ENCODE results near the gene ADGRG1.
A peak's percentile ranks its signal among the peaks of the same experiment; 100 is the strongest.

Gene ADGRG1

DNA sequence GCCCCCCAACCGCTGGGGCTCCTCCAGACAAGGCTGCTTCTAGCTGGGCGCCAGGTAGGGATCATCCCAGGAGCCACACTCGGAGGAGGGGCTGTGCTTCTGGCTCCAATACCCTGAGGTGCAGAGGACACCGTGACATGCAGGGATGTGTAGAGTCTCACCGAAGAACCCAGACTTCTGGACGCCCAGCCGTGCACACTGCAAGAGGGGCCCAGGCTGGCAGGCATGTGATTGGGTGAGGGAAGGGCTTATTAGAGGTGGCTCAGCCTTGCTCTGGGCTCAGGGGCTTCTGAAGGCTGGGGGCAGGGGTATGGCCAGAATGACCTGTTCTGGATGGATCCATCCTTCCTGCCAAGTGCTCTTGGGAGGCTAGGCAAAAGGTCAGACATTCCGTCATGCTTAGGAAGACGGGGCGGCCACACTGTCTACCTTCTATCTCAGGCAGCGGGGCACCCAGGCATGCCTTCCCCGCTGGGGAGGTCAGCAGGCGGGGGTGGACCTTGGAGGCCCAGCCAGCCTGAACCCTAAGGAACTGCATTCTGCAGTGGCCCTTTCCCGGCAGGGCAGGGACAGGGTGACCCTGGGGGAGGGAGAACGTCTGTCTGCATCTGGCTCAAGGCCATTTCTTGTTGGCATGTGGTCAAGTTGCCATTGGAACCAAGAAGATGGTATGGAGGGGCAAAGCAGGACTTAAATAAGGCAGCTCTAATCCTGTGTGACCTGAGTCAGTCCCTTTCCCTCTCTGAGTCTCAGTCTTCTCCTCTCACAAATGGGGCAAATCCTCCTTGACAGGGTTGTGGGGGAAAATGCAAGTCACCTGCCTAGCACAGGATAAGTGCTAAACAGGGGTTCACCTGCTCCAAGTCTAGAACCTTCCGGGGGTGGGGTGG is 5.8 kb upstream of the ADGRG1 start:
- no peak overlapping the region for H3K4me3 Mint-ChIP-seq
- H3K9me3 Mint-ChIP-seq (ENCODE audit: low read depth) = no peaks in the 10 kb centered on the region
- H3K4me1 Mint-ChIP-seq (ENCODE audit: low read depth) = peaks cover 3% of the 10 kb centered on the region
- no peaks in the 10 kb centered on the region for H3K36me3 Mint-ChIP-seq
- H3K27ac Mint-ChIP-seq = no peak overlapping the region
- H3K27me3 Mint-ChIP-seq = no peaks in the 10 kb centered on the region

DNA sequence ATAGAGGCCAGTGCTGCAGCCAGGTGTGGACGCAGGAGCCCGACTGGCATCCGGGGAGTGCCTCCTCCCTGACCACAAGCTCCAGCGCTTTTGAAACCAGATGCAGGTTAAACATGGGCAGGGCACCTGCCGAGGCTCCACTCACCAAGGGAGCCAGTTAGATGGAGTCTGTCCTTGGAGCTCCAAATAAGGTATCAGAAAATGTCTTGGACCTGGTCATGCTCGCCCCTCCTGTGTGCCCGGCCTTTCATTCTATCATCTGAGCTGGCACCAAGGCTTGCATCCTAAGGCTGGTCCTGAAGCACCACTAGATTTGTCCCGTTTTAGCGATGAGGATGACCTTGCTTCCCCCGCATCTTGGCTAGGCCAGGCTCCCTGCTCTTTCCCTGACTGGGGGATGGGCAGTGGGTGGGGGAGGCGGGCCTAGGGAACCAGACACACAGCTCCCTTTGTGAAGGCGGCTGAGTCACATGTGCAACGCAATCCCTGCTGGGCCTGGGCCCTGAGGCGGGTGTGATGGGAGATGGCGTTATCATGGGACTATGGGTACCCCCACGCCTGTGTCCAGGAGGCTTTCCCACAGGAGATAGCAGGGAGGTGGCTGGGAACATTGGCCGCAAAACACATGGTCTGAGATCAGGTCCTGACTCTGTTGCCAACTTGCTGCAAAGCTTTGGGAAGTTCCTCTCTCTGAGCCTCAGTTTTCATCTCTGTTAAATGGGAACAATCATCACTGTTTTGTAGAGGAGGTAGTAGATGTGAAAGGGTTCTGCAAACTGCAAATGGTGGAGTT is 5.0 kb upstream of the ADGRG1 start:
- Mint-ChIP-seq H3K36me3 (no peaks in the 10 kb centered on the region), H3K27me3 (no peaks in the 10 kb centered on the region), H3K4me3 (no peak overlapping the region), H3K9me3 (ENCODE audit: low read depth) (no peaks in the 10 kb centered on the region), H3K27ac (no peak overlapping the region), H3K4me1 (ENCODE audit: low read depth) (peaks cover 6% of the 10 kb centered on the region)

DNA sequence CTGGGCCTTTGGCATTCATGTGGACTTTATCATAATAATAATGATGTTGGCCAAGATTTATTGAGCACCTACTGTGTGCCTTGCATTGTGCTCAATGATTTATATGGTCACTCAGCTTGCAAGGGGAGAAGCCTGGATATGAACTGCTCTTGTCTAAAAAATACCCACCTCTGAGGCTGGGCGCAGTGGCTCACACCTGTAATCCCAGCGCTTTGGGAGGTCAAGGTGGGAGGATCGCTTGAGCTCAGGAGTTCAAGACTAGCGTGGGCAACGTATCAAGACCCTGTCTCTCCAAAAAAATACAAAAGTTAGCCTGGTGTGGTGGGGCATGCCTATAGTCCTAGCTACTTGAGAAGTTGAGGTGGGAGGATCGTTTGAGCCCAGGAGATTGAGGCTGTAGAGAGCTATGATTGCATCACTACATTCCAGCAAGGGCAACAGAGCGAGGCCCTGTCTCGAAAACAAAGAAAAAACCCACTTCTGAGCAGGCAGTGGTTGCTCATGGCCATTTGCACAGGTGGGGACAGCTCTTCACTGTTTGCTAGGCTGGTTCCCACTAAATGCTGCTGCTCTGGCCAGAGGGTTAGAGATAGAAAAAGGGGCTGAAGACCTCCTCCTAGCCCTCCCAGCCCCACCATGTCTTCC is 4.3 kb upstream of the ADGRG1 start:
- no peak overlapping the region for H3K27ac Mint-ChIP-seq

DNA sequence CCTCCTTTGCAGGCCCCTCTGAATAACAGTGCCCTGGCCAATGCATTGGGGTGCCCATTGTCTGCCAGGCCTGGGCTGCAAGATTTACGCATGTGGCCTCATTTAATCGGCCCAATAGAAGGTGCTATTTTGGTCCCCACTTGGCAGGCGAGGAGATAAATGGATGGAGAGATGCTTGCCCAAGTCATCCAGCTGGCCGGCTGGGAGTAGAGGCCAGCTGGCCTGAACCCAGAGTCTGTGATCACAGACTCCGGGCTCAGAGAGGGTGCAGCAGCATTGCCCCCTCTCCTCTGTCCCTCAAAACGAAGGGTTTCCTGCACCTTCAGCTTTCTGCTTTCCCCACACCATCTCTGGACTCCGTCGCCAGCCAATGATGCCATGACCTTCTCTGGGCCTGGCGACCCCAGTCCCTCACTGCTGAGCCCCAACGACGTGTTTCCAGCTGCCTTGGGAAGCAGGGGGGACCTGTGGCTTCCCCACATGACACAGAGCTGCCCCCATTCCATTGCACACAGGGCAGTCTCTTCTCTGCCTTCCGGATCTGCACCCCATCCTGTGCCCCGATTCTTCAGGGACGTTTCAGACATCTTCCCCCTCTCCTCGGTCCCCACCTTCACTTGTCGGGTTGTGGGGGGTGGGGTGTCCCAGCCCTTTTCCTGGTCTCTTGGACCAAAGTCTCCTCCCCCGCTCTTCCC is 3.5 kb upstream of the ADGRG1 start:
- H3K27me3 Mint-ChIP-seq = peaks cover 8% of the 10 kb centered on the region
- H3K9me3 Mint-ChIP-seq (ENCODE audit: low read depth) = no peaks in the 10 kb centered on the region
- no peaks in the 10 kb centered on the region for H3K36me3 Mint-ChIP-seq
- no peak overlapping the region for H3K27ac Mint-ChIP-seq
- peaks cover 14% of the 10 kb centered on the region for H3K4me1 Mint-ChIP-seq (ENCODE audit: low read depth)
- no peak overlapping the region for H3K4me3 Mint-ChIP-seq

More for the DNA sequence above, 4.3 kb upstream of the ADGRG1 start:
- H3K4me3 Mint-ChIP-seq = no peak overlapping the region
- H3K4me1 Mint-ChIP-seq (ENCODE audit: low read depth) = peaks cover 13% of the 10 kb centered on the region
- no peaks in the 10 kb centered on the region for H3K9me3 Mint-ChIP-seq (ENCODE audit: low read depth)
- peaks cover 7% of the 10 kb centered on the region for H3K27me3 Mint-ChIP-seq
- no peaks in the 10 kb centered on the region for H3K36me3 Mint-ChIP-seq

DNA sequence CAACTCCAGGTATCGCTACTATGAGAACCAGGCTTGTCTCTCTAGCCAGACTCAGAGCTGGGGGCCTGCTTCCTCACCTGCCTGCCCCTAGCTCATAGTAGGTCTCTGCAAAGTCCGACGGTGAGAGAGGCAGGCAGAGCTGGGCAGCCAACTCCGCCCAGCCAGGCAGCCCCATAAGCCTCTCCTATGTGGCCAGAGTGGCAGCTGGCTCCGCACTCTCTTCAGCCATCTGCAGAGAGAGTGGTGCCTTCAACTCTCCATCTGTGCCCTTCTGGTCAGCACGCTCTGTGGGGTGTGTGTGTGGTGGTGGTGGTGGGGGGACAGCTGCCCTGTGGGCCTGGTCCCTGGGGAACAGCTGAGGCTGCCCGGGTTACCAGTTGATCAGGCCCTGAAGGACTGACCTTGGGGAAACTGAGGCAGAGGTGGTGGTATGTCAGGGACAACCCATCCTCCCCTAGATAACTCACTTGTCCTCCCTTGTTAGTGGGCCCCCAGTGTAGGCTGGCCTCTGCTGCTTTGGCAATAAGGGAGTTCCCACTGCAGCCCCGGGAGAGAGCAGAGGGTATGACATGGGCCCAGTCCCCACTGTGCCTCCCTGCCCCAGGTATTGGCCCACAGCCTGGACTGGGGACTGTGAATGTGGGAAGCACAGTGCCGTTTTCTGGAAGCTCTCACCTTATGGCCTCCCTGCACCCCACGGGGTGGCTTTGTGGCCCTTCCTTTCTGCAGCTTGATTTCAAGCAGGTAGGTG is 1.8 kb upstream of the ADGRG1 start:
- peaks cover 13% of the 10 kb centered on the region for H3K27me3 Mint-ChIP-seq
- no peaks in the 10 kb centered on the region for H3K36me3 Mint-ChIP-seq
- peaks cover 14% of the 10 kb centered on the region for H3K4me1 Mint-ChIP-seq (ENCODE audit: low read depth)
- H3K9me3 Mint-ChIP-seq (ENCODE audit: low read depth) = no peaks in the 10 kb centered on the region
- H3K27ac Mint-ChIP-seq = no peak overlapping the region
- H3K4me3 Mint-ChIP-seq = no peak overlapping the region

DNA sequence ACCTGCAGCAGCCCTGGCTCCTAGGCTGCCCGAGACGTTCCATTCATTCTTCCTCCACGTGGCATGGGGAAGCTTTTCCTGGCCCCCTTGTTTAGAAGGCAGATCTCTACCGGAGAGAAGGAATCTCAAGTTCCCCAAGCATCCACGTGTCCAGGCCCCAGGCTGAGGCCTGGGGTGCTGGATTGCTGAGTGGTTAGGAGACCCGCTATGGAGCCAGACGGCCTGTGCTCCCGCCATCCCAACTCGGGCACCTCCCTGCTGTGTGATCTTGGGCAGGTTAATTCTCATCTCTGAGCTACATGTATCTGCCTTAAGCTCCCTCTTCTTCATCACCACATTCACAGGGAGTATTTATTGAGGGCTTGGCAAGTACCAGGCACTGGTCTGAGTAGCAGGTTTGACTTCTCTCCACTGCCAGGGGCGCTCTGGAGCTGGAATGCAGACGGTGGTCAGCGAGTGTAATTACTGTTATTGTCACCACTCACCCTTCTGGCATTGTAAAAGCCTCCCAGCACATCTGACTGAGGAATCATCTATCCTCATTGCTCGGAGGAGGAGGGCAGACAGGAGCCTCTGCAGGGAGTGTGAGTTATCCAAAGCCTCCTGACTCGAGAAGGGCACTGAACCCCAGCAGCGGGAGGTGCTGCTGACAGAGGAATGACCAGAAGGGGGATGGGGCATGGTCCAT is 1.1 kb upstream of the ADGRG1 start:
- H3K27me3 Mint-ChIP-seq = peaks cover 13% of the 10 kb centered on the region
- no peaks in the 10 kb centered on the region for H3K9me3 Mint-ChIP-seq (ENCODE audit: low read depth)
- H3K27ac Mint-ChIP-seq = no peak overlapping the region
- no peak overlapping the region for H3K4me3 Mint-ChIP-seq
- H3K4me1 Mint-ChIP-seq (ENCODE audit: low read depth) = peaks cover 14% of the 10 kb centered on the region
- H3K36me3 Mint-ChIP-seq = no peaks in the 10 kb centered on the region

DNA sequence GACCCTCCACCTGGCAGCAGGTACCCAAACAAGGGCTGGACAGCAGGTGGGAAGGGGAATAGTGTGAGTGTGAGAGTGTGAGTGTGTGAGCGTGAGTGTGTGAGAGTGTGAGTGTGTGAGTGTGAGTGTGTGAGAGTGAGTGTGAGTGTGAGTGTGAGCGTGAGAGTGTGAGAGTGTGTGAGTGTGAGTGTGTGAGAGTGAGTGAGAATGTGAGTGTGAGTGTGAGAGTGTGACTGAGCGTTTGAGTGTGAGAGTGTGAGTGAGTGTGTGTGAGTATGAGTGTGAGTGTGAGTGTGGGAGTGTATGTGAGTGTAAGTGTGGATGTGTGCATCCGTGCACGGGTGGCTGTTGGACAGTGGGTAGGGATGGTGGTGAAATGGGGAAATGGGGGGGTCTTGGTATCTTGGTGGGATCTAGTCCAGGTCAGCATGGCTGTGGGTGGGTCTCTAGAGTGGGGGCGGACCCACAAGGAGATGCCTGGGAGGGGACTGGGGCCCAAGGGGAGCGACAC is 408 bp downstream of the ADGRG1 start:
- Mint-ChIP-seq H3K27ac (peak overlapping the region; percentile 16), H3K27me3 (peaks cover 13% of the 10 kb centered on the region), H3K9me3 (ENCODE audit: low read depth) (no peaks in the 10 kb centered on the region), H3K4me1 (ENCODE audit: low read depth) (peaks cover 14% of the 10 kb centered on the region), H3K36me3 (no peaks in the 10 kb centered on the region), H3K4me3 (peak overlapping the region; percentile 13)

DNA sequence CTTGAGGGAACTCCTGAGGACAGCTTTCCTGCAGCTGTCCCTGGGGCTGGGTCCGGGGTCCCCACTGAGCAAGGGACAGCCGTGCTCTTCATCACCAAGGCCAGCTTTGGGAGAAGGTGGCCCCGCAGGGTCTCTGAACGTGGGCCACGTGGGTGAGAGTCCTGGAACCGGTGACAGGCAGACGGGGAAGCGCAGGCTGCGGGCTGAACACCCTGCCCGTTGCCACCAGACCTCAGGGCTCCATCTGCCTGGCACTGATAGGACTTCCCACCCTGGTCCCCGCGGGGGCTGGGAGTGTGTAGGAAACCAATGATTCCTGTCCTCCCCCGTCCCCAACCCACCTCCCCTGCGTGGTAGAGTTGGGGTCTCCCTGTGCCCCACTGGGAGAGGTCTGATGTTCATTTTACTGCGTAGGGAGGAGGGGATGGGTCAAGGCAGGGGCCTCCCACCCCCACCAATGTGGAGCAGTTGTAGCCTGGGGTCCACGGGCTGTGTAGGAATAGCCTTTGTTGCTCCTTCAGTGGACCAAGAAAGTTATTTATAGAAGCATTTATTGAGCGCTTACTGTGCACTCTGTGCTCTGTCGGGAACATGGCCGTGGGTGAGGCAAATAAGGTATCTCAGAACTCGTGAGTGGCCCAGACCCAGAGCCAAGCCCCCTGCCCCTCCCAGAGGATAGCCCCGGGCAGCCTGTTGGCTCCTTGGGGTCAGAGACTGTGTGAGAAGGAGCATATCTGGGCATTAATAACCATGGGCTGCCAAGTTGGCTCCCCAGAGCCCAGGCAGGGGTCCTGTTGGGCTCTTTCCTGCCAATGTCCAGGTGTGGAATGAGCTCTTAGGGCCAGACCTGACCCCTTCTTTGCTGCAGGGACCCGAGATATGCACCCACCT is 1.3 kb downstream of the ADGRG1 start:
- H3K36me3 Mint-ChIP-seq = no peaks in the 10 kb centered on the region
- no peaks in the 10 kb centered on the region for H3K9me3 Mint-ChIP-seq (ENCODE audit: low read depth)
- no peak overlapping the region for H3K4me3 Mint-ChIP-seq
- peaks cover 13% of the 10 kb centered on the region for H3K27me3 Mint-ChIP-seq
- no peak overlapping the region for H3K27ac Mint-ChIP-seq
- peaks cover 14% of the 10 kb centered on the region for H3K4me1 Mint-ChIP-seq (ENCODE audit: low read depth)

DNA sequence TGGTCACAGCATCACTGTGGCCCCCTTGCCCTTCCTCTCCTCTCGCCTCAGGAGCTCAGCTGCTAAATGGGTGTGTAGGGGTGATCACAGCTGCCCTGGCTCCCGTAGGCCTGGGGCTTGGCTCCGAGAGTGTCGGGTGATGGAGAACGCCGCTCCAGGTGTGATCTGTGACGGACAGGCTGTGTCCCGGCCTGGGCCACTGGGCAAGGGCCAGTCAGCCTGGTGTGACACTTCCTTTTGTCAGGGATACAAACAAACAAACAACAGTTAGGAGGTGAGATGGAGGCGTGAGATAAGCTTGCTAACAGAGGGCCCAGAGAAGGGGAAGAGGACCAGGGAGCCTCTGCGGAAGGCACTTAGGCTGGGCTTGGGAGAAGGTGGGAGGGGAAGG is 2.0 kb downstream of the ADGRG1 start:
- no peaks in the 10 kb centered on the region for H3K36me3 Mint-ChIP-seq
- H3K4me1 Mint-ChIP-seq (ENCODE audit: low read depth) = peaks cover 12% of the 10 kb centered on the region
- no peaks in the 10 kb centered on the region for H3K9me3 Mint-ChIP-seq (ENCODE audit: low read depth)
- no peak overlapping the region for H3K27ac Mint-ChIP-seq
- peaks cover 13% of the 10 kb centered on the region for H3K27me3 Mint-ChIP-seq
- H3K4me3 Mint-ChIP-seq = no peak overlapping the region

DNA sequence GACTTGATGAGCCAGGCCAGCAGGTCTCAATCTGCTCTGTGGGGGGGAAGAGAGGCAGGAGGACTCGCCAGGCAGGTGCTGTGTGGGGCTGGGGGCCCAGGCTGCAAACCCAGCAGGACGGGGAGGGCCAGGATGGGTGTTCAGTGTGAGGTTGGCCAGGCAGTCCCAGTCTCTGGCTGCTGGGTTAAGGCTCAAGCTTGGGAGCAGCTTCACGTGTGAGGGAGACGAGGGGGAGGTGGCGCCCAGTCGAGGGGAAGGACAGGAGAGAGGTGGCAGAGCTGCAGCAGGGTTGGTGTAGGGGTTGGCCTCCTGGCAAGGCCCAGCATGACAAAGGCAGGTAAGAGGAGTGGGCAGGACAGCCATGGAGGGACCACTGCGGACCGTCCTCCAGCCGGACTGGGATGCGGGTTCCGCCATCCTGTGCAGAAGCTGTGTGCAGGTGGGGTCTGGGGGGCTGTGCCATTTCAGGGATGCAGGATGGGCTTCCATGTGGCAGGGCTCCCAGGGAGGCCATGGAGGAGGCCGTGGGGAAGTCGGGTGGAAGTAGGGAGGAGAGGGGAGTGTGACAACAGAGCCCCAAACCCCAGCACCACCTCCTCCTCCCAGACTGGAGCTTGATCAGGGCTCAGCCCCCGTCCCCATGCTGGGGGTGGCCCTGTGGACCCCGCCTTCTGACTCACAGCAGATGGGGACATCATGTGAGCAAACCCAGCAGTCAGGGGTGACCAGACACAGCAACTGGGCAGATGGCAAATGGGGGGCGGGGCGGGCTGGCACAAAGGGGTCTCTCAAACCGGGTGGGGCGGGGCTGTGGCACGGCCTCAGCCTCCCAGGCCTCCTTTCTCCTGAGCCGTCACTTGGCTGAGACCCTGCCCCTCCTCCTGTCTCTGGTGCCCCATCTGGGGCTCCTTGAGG is 2.8 kb downstream of the ADGRG1 start:
- Mint-ChIP-seq H3K4me3 (no peak overlapping the region), H3K9me3 (ENCODE audit: low read depth) (no peaks in the 10 kb centered on the region), H3K27me3 (peaks cover 13% of the 10 kb centered on the region), H3K36me3 (no peaks in the 10 kb centered on the region), H3K4me1 (ENCODE audit: low read depth) (peaks cover 12% of the 10 kb centered on the region), H3K27ac (no peak overlapping the region)

DNA sequence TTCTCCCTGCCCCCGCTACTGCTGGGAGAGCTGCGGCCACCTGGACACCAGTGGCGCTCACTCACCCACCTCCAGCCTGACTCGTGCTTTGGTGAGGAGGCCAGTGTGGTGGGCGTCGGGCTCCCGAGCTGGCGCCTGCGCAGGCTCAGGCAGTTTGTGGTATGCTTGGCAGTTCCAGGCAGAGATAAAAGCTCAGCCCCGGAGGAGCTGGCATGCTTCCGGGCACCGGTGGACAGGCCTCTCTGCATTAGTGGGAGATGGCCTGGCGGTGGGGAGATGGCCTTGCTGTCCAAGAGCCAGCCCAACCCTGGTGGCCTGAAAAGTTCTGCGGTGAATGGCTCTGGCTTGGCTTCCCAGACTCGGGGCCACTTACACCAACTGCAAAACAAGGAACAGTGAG is 4.1 kb downstream of the ADGRG1 start:
- Mint-ChIP-seq H3K36me3 (no peaks in the 10 kb centered on the region), H3K27me3 (peaks cover 13% of the 10 kb centered on the region), H3K9me3 (ENCODE audit: low read depth) (no peaks in the 10 kb centered on the region), H3K4me3 (no peak overlapping the region), H3K4me1 (ENCODE audit: low read depth) (peaks cover 11% of the 10 kb centered on the region), H3K27ac (no peak overlapping the region)

Measured in activated naive CD8-positive, alpha-beta T cell (primary cell).